SK-N-SH treated with all-trans-retinoic acid at 6 μM for 48 hours (cell line): ENCODE data around the gene CTCF.

ENCODE experiments used
- ARNTL ChIP-seq: fragments of 450-650 bp; formaldehyde crosslinking; IDR thresholded peaks from 2 replicates; pipeline ENCODE4 v1.5.0; 2020; ENCODE audit warnings: low read depth, mild to moderate bottlenecking, moderate library complexity, borderline replicate concordance
- BACH2 ChIP-seq: fragments of 250-450 bp; sonication (Bioruptor Pico); IDR thresholded peaks from 2 replicates; pipeline ENCODE4 v1.9.0; 2021; ENCODE audit warnings: mild to moderate bottlenecking, borderline replicate concordance
- CREB5 ChIP-seq: fragments of 250-450 bp; sonication (Bioruptor Pico); IDR thresholded peaks from 2 replicates; pipeline ENCODE4 v1.5.1; 2020; ENCODE audit warnings: low read depth, mild to moderate bottlenecking, moderate library complexity
- PATZ1 ChIP-seq: fragments of 250-450 bp; sonication (Bioruptor Pico); IDR thresholded peaks from 2 replicates; pipeline ENCODE4 v1.8.0; 2020; ENCODE audit warnings: mild to moderate bottlenecking, moderate library complexity, borderline replicate concordance
- POU6F1 ChIP-seq: fragments of 250-450 bp; sonication (Bioruptor Pico); IDR thresholded peaks from 2 replicates; pipeline ENCODE4 v1.8.0; 2021; ENCODE audit warnings: low read depth, mild to moderate bottlenecking, moderate library complexity, borderline replicate concordance
- PPARA ChIP-seq: fragments of 250-450 bp; sonication (Bioruptor Pico); IDR thresholded peaks from 2 replicates; pipeline ENCODE4 v1.5.0; 2020; ENCODE audit warnings: mild to moderate bottlenecking, borderline replicate concordance
- RARB ChIP-seq: fragments of 250-450 bp; sonication (Bioruptor Pico); IDR thresholded peaks from 2 replicates; pipeline ENCODE4 v1.8.0; 2021; ENCODE audit warnings: mild to moderate bottlenecking, moderate library complexity
- ZFP3 ChIP-seq: fragments of 250-450 bp; sonication (Bioruptor Pico); IDR thresholded peaks from 2 replicates; pipeline ENCODE4 v1.5.0; 2020; ENCODE audit warnings: mild to moderate bottlenecking, moderate library complexity
- ZFP30 ChIP-seq: fragments of 450-650 bp; formaldehyde crosslinking; IDR thresholded peaks from 2 replicates; pipeline ENCODE4 v1.5.0; 2022; ENCODE audit warnings: mild to moderate bottlenecking, moderate library complexity

GRCh38 chr16:67542464-67542863 is 19.9 kb upstream of the CTCF start:
- TF ChIP-seq ZFP30 (CRISPR knock-in tag): no peak
- no peak for TF ChIP-seq PPARA (CRISPR knock-in tag)
- no peak for TF ChIP-seq PATZ1
- no peak for TF ChIP-seq BACH2 (CRISPR knock-in tag)
- TF ChIP-seq ARNTL (CRISPR knock-in tag): no peak
- TF ChIP-seq RARB (CRISPR knock-in tag): no peak
- TF ChIP-seq ZFP3 (CRISPR knock-in tag): no peak
- no peak for TF ChIP-seq POU6F1 (CRISPR knock-in tag)
- TF ChIP-seq CREB5 (CRISPR knock-in tag): no peak
